Ureter (tissue), 1 donor: ENCODE measurements around the gene BEND6. TPM values are rescaled to one million over a fixed set of nuclear protein-coding genes. Genes with fewer than 3 reads are reported as not detected.
"Not testable (repeated sequence)": the region's sequence is repeated elsewhere in the genome, so short reads cannot be mapped to it uniquely, and the experiment has no call there.

ENCODE experiments used
- DNase-seq: peaks from one replicate; pipeline ENCODE4 v3.0.0-alpha.2; 2020; ENCODE audit warnings: low spot score
- total RNA-seq: library from RNA; stranded (reverse); gene quantifications from one replicate; pipeline ENCODE4 v1.2.4, GENCODE V29; 2023
- donor health status: DM: yes; HTN: yes; CAD: no.

BEND6 gene
- total RNA-seq, 1 donor from 2014 or later, result 4.1 TPM

DNA sequence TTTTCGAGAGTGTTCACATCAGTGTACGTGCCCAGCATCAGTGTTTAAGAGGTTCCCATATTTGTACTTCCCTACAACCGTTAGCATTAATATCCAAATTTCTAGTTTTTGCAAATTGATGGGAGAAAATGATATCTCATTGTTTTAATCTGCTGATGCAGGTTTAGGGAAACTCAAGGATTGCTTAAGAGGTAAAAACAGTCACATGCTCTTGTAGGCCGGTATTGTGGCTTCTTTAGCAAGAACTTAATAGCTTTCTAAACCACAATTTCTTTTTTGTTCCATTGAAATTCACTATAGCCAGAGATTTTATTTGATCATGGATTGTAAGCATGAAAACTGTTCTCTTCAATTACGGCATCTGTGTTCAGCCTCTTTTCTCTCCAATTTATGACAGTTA, 29.5 kb downstream of the BEND6 start:
- DNase-seq, result no peak

DNA sequence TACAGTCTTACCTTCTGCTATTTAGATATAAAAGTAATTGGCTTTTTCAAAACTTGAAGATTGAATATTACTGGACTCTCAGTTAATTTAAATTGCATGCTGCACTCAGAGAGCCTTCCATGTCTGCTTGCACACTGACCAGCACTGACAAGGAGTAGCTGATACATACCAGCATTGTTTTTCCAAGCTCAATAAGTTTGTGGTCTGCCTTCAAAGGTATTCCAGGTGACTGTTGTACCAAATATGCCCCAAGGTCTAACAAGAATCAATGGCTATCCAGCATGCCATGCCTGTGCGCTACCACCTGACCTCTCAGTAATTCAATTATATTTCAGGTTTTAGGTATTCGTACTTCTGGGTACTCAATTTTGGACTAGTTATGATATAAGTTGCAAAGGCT, 30.0 kb downstream of the BEND6 start:
- DNase-seq, result no peak

DNA sequence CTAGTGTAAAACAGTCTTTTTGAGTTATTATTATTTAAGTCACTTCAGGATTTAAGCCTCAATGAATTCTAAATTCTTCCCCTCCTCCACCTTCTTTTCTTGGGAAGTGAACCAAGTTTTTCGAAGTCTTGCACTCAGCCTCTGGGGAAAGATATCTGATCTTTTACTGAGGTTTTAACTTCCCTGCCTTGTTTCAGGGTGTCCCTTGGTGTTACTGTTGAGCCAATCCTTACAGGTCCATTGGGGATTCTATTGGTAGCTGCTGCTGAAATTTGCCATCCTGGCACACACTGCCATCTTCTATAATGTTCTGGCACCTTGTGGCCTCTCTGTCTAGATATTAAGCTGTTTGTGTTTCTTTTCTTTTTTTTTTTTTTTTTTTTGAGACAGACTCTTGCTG, 31.7 kb downstream of the BEND6 start:
- DNase-seq, result no peak

DNA sequence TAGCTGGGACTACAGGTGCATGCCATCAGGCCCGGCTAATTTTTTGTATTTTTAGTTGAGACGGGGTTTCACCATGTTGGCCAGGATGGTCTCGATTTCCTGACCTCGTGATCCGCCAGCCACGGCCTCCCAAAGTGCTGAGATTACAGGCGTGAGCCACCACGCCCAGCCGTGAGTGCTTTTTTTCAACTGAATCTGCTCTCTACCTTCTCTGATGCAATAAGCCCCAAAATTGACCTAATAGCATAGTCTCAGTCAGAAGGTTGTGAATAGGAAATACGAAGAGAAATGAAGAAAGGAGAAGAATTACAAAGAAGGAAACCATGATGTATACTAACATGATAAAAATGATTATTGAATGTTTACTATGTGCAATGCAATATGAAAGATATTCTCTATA, 33.2 kb downstream of the BEND6 start:
- no peak for DNase-seq

DNA sequence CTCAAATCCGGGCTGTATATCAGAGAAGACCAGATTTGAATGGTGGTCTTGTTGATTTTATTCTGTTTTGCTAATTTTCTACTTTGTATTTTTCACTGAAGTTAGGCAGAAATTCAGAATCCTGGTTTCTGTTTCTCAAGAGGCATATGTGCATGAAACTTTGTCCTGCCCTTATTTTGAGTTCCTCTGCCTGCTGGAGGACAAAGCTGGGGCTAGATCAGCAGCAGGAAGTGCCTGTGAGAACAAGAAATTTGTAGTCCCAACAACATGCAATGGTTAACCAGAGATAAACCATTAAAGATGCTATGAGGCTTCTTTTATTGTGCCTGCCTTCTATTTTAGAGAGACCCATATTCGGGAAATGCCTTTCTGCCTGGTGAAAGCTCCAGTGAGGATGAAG, 37.1 kb downstream of the BEND6 start:
- DNase-seq, result no peak

DNA sequence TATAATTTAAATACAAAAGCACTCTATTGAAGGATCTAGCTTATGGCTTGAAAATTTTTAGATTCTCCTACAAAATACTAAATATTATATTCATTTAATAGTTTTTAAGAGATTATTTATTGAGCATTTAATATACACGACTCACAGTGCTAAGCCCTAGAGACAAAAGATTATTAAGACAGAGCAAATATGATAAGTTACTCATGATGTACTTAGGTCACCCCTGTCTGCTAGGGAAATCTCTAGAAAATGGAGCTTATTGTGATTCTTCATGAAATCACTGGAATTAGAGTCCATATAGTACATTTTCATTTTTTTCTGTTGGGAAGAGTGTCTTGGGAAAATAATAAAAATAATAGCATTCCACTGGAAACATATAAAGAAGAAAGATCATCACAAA, 37.8 kb downstream of the BEND6 start:
- DNase-seq, result no peak

DNA sequence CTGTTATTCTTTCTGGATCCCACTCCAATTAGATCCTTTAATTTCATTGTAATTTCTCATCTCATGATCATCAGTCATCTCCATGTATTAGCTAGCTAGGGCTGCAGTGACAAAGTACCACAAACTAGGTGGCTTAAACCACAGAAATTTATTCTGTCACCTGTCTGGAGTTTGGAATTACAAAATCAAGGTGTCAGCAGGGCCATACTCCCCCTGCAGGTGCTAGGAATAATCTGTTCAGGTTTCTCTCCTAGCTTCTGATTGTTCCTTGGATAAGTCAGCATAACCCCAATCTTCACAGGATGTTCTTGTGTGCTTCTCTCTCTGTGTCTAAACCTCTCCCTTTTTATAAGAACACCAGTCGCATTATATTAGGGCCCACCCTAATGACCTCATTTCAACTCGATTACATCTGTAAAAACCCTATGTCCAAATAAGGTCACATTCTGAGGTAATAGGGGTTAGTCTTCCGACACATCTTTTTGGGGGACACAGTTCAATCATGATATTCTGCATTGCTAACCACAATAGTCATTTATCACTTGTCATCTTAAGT, 40.5 kb downstream of the BEND6 start:
- DNase-seq, result no peak

DNA sequence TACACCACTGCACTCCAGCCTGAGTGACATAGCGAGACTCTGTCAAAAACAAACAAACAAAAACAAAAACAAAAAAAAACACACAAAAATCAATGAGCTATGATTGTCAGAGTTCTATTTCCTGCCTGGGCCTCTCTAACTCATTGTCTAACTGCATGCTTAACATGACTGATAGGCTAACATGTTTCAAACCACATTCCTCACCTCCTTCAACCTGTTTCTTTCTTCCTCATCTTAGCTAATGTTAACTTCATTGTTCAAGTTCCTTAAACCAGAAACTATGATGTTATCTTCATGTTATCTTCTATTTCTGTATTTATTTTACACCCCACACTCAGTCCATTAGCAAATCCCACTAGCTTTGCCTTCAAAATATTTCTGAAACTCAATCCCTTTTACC, 41.5 kb downstream of the BEND6 start:
- DNase-seq, result no peak

DNA sequence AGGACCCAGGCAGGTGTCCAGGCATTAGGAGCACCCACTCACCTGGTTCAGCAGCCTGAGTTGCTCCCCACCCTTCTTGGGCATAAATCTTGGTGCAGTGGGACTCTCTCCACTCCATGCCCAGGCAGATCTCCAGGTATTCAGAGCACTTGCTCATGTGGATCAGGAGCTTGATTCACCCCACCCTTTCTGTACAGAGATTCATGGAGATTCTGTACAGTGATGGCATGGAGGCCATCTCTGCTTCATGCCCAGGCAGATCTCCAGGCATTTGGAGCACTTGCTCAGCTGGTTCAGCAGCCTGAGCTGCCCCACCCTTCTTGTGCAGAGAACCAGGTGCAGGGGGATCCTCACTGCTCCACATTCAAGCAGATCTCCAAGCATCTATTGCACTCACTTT, 44.1 kb downstream of the BEND6 start:
- DNase-seq, result no peak

DNA sequence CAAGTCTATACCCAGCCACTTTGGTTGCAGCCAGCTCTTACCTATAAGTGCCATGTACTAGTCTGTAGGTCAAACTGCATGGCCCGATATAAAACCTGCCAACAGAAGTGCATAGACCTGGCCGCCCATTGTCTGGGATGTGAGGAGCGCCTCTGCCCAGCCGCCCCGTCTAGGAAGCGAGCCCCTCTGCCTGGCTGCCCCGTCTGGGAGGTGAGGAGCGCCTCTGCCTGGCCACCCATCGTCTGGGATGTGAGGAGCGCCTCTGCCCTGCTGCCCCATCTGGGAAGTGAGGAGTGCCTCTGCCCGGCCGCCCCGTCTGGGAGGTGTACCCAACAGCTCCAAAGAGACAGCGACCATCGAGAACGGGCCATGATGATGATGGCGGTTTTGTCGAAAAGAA, 44.8 kb downstream of the BEND6 start:
- DNase-seq, result not testable (repeated sequence)

DNA sequence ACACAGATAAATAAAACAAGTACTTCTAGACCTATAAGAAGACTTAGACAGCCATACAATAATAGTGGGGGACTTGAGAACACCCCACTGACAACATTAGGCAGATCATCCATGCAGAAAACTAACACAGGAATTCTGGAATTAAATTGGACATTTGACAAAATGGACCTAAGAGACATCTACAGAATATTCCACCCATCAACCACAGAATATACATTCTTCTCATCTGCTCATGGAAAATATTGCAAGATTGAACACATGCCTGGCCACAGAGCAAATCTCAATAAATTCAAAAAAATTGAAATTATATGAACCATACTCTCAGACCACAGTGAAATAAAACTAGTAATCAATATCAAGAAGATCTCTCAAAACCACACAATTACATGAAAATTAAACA, 47.3 kb downstream of the BEND6 start:
- DNase-seq, result no peak

DNA sequence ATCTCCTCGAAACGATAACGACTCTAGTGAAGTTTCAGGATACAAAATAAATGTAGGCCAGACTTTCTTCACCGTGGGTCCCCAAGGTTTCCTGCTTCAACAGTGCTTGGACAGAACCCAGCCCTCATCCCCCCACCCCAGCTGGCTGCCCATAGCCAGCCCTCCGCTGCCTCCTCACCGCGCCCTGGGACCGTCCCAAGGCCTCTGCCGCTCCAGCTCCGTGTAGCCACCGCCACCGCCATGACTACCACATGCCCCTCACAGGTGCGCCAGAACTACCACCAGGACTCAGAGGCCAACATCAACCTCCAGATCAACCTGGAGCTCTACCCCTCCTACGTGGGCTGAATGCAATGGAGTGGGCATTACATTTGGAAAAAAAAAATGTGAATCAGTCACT, 49.4 kb downstream of the BEND6 start:
- DNase-seq, result no peak

DNA sequence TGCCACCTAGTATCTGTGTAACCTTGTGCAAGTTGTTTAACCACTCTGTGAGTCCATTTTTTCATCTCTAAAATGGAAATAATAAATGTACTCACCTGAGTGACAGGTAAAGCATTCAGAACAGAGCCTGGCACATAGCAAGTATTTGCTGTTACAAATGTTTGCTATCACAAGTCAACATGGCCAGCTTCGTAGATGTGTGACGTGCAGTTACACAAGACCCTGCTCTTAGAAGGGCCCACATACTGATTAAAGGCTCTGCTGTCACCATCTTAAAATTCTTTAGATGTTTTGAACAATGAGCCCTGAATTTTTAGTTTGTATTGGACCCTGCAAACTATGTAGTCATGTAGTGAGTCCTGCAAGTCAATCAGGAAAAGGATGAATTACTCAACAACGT, 51.2 kb downstream of the BEND6 start:
- no peak for DNase-seq

DNA sequence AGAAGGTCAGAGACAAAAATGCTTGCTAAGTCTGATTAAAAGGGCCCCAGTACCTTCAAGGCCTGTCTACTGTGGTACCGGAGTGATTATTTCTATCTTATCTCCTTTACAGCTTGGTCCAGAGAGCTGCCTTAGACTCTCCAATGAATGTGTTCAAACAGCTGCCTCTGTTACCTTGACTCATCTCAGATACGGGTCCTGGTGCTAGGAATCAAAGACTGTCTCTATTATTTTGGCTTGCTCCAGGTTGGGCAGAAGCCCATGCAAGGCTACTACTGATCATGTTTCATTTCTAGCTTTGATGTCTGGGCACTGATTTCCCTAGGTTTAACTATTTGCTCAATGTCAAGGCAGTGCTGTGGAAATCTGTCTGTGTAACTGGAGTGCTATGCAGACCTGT, 53.2 kb downstream of the BEND6 start:
- DNase-seq, result not testable (repeated sequence)

DNA sequence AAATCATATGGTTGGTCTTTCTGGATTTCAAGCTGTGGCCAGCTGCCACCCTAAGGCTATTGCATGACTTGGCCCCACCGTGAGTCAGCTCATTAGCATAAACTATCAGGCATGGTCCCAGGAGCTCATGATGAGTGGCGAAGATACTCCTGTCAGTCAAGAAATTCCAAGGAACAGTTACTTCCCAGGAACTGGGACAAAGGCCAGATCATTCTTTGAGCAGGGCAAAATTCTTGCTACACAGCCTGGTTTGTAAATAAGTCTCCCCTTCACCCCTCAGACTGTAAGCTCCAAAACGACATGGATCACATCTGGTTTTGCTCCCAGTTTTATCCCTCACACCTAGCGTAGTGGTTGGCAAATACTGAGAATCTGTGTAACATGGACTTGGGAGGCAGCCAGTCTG, 58.6 kb downstream of the BEND6 start:
- no peak for DNase-seq

DNA sequence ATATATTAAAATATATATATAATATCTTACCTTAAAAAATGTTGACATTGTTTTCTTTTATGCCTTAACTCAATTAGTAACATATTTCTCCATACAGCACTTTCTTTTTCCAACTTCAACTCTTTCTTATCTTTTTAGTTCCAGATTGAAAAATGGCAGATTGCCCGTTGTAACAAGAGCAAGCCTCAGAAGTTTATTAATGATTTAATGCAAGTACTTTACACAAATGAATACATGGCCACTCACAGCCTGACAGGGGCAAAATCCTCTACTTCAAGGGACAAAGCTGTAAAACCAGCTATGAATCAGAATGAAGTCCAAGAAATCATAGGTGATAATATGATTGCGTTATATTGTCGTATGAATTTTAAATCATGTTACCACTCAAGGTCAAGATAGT, 62.2 kb downstream of the BEND6 start:
- DNase-seq, result no peak

DNA sequence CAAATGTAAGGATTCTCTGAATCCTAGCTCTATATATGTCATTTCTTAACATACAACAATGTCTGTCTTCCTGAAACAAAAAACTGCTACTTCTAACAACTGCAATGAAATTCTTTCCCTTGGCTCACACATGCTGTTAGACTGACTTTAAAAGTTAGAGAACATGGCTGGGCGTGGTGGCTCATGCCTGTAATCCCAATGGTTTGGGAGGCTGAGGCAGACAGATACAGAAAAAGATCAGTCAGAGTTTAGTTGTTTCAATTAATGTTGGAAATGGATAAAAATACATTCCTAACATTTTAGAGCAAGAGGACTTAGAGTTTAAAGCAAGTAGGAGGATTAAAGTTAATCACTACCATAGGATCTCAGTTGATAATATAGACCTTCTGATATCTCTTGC, 62.9 kb downstream of the BEND6 start:
- DNase-seq, result no peak

DNA sequence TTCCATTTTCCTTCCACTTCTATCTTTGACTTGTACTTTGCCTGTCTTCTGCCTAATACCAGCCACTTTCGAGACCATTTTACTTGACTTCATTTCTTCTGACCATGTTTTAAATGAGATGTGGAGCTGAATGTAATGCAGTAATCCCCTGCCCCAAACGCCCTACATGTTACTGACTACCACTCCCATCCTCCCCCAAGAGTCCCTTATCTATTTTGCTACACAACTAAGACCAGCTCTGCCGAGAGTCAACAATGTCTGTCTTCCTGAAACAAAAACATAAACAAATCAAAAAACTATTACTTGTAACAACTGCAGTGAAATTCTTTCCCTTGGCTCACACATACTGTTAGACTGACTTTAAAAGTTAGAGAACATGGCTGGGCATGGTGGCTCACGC, 64.5 kb downstream of the BEND6 start:
- DNase-seq, result no peak

DNA sequence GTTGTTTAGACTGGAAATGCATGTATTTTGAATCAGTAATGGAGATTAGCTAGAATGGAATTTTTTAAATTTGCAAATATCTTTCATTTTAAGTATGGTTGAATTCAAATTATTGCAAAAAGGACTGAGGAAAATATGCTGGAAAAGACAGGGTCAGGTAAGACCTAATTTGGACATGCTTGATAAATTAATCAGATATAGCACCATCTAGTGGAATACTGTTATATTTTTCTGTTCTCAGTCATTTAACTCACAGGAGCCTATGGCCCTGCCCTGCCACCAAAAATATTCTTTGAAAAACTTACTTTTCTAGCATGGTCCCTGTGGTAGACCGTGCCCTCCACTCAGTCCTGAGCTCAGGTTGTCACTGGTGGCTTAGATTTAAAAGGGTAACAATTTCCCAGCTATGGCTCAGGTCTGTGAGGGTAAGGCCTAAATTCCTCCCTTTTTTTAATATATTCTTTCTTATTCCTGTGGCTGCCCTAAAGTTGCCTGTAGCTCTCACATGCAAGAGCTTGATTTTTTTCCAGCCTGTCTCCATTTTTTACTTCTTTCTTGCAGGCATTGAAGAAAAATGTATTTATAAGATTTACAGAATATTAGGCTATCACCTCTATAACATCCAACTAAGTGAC, 66.3 kb downstream of the BEND6 start:
- no peak for DNase-seq

DNA sequence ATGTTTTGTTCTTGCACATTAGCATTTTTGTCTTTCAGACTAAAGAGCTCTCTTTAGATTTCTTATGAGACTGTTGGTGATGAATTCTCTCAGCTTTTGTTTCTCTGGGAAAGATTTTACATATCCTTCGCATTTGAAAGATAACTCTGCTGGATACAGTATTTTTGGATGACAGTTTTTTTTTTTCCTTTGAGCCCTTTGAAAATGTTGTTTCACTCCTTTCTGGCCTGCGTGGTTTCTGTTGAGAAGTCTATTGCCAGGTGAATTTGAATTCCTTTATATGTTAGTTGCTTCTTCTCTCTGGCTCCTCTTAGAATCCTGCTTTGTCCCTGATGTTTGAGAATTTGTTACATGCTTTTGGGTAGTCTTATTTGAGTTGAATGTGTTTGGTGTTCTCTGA, 69.4 kb downstream of the BEND6 start:
- DNase-seq, result no peak

DNA sequence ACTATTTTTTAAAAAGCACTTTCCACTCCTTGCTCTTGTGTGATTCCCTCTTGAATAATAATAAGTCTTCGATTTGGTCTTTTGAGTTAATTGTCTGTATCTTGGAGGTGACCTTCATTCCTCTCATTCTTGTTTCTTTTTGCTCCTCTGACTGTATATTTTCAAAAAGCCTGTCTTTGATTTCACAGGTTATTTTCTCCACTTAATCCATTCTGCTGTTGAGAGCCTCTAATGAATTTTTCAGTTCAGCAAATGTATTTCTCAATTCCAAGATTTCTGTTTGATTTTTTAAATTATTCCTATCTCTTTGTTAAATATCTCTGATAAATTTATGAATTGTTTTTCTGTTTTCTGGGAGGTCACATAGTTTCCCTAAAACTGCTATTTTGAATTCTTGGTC, 69.9 kb downstream of the BEND6 start:
- DNase-seq, result no peak

DNA sequence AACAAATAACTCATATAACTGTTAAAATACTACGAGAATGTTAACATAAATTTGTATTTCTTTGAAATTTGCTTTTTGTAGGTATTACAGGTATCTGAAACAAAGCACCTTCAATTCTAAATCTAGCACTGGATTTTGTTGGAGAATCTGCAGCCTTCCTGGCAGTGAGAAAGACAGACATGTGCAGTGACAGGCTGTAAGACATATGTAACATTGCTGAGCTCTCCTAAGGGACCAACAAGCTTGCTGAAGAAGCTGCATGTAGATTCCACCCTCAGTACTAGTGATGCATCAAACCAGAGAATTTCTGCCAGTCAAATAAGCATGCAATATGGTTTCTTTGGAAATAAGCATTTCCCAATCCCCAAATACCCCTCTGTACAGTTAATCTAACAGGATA, 71.1 kb downstream of the BEND6 start:
- DNase-seq, result no peak

DNA sequence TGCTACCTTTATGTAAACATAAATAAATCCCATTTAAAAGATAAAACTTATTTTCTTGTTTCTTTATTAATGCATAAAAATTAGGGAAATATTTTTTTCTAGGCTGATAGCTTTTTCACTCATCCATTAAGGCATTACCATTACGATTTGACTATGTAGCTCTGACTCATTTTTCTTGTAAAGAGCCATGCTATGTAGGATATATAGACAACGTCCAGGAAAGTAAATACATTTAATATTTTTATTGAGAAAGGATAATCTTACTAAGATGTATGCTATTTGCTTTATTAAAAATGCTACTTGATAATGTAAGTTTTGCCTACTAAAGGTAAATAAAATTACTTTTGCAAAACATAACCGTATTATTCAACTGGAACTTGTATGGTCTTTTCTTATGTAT, 72.4 kb downstream of the BEND6 start:
- DNase-seq, result no peak

DNA sequence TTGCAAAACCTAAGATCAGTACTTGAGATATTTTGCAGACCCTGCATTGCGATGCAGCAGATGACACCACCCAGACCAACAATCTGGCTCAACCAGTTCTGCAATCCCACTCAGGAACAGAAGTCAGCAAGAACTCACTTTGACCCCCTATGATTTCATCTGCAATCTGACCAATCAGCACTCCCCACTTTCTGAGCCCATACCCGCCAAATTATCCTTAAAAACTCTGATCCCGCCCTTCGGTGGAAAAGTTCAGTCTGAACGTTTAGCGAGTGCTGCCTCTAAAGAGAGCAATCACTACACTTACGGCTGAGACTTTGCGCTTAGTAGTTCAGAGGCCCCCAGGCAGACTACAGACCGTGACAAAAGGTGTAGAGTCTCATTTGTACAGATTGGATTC, 74.3 kb downstream of the BEND6 start:
- DNase-seq, result peak; percentile 60
